ENCODE results near the gene GUCY2F. TPM values are rescaled to one million over a fixed set of nuclear protein-coding genes. Genes with fewer than 3 reads are reported as not detected.

GUCY2F gene
- total RNA-seq: not detected

GRCh38 chrX:109481986-109482385 is at the start of gene GUCY2F:
GUCY2F (minus strand) TSS chrX:109482086; CDS start chrX:109475936, 6,150 bp downstream.
- DNase-seq (no peak), ATAC-seq (no peak)
- no peaks in the 10 kb centered on the region for H3K36me3 Mint-ChIP-seq
- H3K4me3 Mint-ChIP-seq: no peak within 1 kb of the TSS
- H3K4me1 Mint-ChIP-seq: peaks cover 2% of the 10 kb centered on the region
- no peak within 1 kb of the TSS for H3K27ac Mint-ChIP-seq
- CTCF ChIA-PET: no interaction called here
- peaks cover 2% of the 10 kb centered on the region for H3K27me3 Mint-ChIP-seq
- H3K9me3 Mint-ChIP-seq (ENCODE audit: low read depth): no peaks in the 10 kb centered on the region

- CTCF ChIA-PET: no interaction called here
- no peak for DNase-seq
- Mint-ChIP-seq H3K27me3 (peaks cover 16% of the 10 kb centered on the region), H3K36me3 (no peaks in the 10 kb centered on the region), H3K27ac (no peak overlapping the region), H3K4me3 (no peak overlapping the region), H3K4me1 (no peaks in the 10 kb centered on the region), H3K9me3 (ENCODE audit: low read depth) (no peaks in the 10 kb centered on the region)
- ATAC-seq: no peak
These were observed 37.1 kb upstream of the GUCY2F start for GRCh38 chrX:109519001-109519400.

- ATAC-seq (no peak), DNase-seq (no peak)
- no peaks in the 10 kb centered on the region for H3K4me1 Mint-ChIP-seq
- H3K27me3 Mint-ChIP-seq: peaks cover 25% of the 10 kb centered on the region
- no peak overlapping the region for H3K4me3 Mint-ChIP-seq
- H3K36me3 Mint-ChIP-seq: no peaks in the 10 kb centered on the region
- H3K9me3 Mint-ChIP-seq (ENCODE audit: low read depth): no peaks in the 10 kb centered on the region
- no peak overlapping the region for H3K27ac Mint-ChIP-seq
- CTCF ChIA-PET: no interaction called here
These were observed 29.2 kb upstream of the GUCY2F start for GRCh38 chrX:109511113-109511512.

- CTCF ChIA-PET: no interaction called here
- Mint-ChIP-seq H3K27ac (no peak overlapping the region), H3K36me3 (no peaks in the 10 kb centered on the region), H3K4me3 (no peak overlapping the region), H3K4me1 (no peaks in the 10 kb centered on the region), H3K9me3 (ENCODE audit: low read depth) (no peaks in the 10 kb centered on the region), H3K27me3 (peaks cover 25% of the 10 kb centered on the region)
- DNase-seq: no peak
- no peak for ATAC-seq
These were observed 27.0 kb upstream of the GUCY2F start for GRCh38 chrX:109508915-109509314.

- Mint-ChIP-seq H3K27ac (no peak overlapping the region), H3K9me3 (ENCODE audit: low read depth) (no peaks in the 10 kb centered on the region), H3K27me3 (peaks cover 6% of the 10 kb centered on the region), H3K4me3 (no peak overlapping the region), H3K4me1 (no peaks in the 10 kb centered on the region), H3K36me3 (no peaks in the 10 kb centered on the region)
- ATAC-seq (no peak), DNase-seq (no peak)
- CTCF ChIA-PET: no interaction called here
These were observed 19.3 kb upstream of the GUCY2F start for GRCh38 chrX:109501176-109501575.

- Mint-ChIP-seq H3K27ac (no peak overlapping the region), H3K27me3 (peaks cover 9% of the 10 kb centered on the region), H3K4me3 (no peak overlapping the region), H3K4me1 (no peaks in the 10 kb centered on the region), H3K9me3 (ENCODE audit: low read depth) (no peaks in the 10 kb centered on the region), H3K36me3 (no peaks in the 10 kb centered on the region)
- DNase-seq (no peak), ATAC-seq (no peak)
- CTCF ChIA-PET: no interaction called here
These were observed 16.5 kb upstream of the GUCY2F start for GRCh38 chrX:109498434-109498833.

GRCh38 chrX:109489174-109489573 is 7.3 kb upstream of the GUCY2F start:
- DNase-seq: no peak
- CTCF ChIA-PET: no interaction called here
- Mint-ChIP-seq H3K9me3 (ENCODE audit: low read depth) (no peaks in the 10 kb centered on the region), H3K27me3 (no peaks in the 10 kb centered on the region), H3K4me1 (peaks cover 2% of the 10 kb centered on the region), H3K36me3 (no peaks in the 10 kb centered on the region), H3K4me3 (no peak overlapping the region), H3K27ac (no peak overlapping the region)
- no peak for ATAC-seq

- no peaks in the 10 kb centered on the region for H3K27me3 Mint-ChIP-seq
- DNase-seq (no peak), ATAC-seq (no peak)
- no peak overlapping the region for H3K4me3 Mint-ChIP-seq
- H3K4me1 Mint-ChIP-seq: peaks cover 2% of the 10 kb centered on the region
- H3K9me3 Mint-ChIP-seq (ENCODE audit: low read depth): no peaks in the 10 kb centered on the region
- CTCF ChIA-PET: interaction anchor here (3.8 kb wide), 1 partner anchor 404 kb away, joined by 16 read pairs; no protein-coding TSS in a partner anchor
- no peak overlapping the region for H3K27ac Mint-ChIP-seq
- H3K36me3 Mint-ChIP-seq: no peaks in the 10 kb centered on the region
These were observed 5.8 kb upstream of the GUCY2F start for GRCh38 chrX:109487640-109488039.

GRCh38 chrX:109485470-109486340 is 3.8 kb upstream of the GUCY2F start:
- H3K36me3 Mint-ChIP-seq: no peaks in the 10 kb centered on the region
- ATAC-seq (peak; percentile 49), DNase-seq (peak; percentile 65)
- H3K27me3 Mint-ChIP-seq: no peaks in the 10 kb centered on the region
- H3K9me3 Mint-ChIP-seq (ENCODE audit: low read depth): no peaks in the 10 kb centered on the region
- CTCF ChIA-PET: interaction anchor here (0.7 to 3.8 kb wide), 16 partner anchors 9 to 660 kb away, joined by 3 to 19 read pairs (median 4); partner anchors contain the start of gene NXT2
- no peak overlapping the region for H3K4me3 Mint-ChIP-seq
- H3K27ac Mint-ChIP-seq: no peak overlapping the region
- H3K4me1 Mint-ChIP-seq: peaks cover 2% of the 10 kb centered on the region

GRCh38 chrX:109484886-109485285 is 3.0 kb upstream of the GUCY2F start:
- peaks cover 2% of the 10 kb centered on the region for H3K4me1 Mint-ChIP-seq
- H3K9me3 Mint-ChIP-seq (ENCODE audit: low read depth): no peaks in the 10 kb centered on the region
- no peaks in the 10 kb centered on the region for H3K36me3 Mint-ChIP-seq
- H3K27ac Mint-ChIP-seq: no peak overlapping the region
- DNase-seq (no peak), ATAC-seq (no peak)
- H3K4me3 Mint-ChIP-seq: no peak overlapping the region
- CTCF ChIA-PET: interaction anchor here (1.0 to 3.8 kb wide), 9 partner anchors 9 to 407 kb away, joined by 3 to 19 read pairs (median 5); partner anchors contain the start of gene NXT2
- H3K27me3 Mint-ChIP-seq: no peaks in the 10 kb centered on the region

- ATAC-seq: no peak
- H3K4me3 Mint-ChIP-seq: no peak overlapping the region
- no peak for DNase-seq
- H3K27ac Mint-ChIP-seq: no peak overlapping the region
- H3K4me1 Mint-ChIP-seq: peaks cover 4% of the 10 kb centered on the region
- H3K36me3 Mint-ChIP-seq: no peaks in the 10 kb centered on the region
- no peaks in the 10 kb centered on the region for H3K9me3 Mint-ChIP-seq (ENCODE audit: low read depth)
- CTCF ChIA-PET: interaction anchor here (1.6 to 1.9 kb wide), 2 partner anchors 10 to 13 kb away, joined by 4 to 6 read pairs; no protein-coding TSS in a partner anchor
- peaks cover 2% of the 10 kb centered on the region for H3K27me3 Mint-ChIP-seq
These were observed 6.6 kb downstream of the GUCY2F start for GRCh38 chrX:109475174-109475891.

GRCh38 chrX:109472939-109473735 is 8.7 kb downstream of the GUCY2F start:
- peak; percentile 27 for ATAC-seq
- H3K4me3 Mint-ChIP-seq: no peak overlapping the region
- CTCF ChIA-PET: interaction anchor here (1.1 to 1.9 kb wide), 2 partner anchors 11 to 418 kb away, joined by 3 to 6 read pairs; no protein-coding TSS in a partner anchor
- peak; percentile 43 for DNase-seq
- H3K4me1 Mint-ChIP-seq: peaks cover 4% of the 10 kb centered on the region
- H3K27ac Mint-ChIP-seq: no peak overlapping the region
- no peaks in the 10 kb centered on the region for H3K27me3 Mint-ChIP-seq
- H3K9me3 Mint-ChIP-seq (ENCODE audit: low read depth): no peaks in the 10 kb centered on the region
- H3K36me3 Mint-ChIP-seq: no peaks in the 10 kb centered on the region

GRCh38 chrX:109464231-109464630 is 17.7 kb downstream of the GUCY2F start:
- DNase-seq (no peak), ATAC-seq (no peak)
- Mint-ChIP-seq H3K4me3 (no peak overlapping the region), H3K9me3 (ENCODE audit: low read depth) (no peaks in the 10 kb centered on the region), H3K27ac (peak overlapping the region; percentile 26), H3K4me1 (no peaks in the 10 kb centered on the region), H3K36me3 (no peaks in the 10 kb centered on the region), H3K27me3 (peaks cover 7% of the 10 kb centered on the region)
- CTCF ChIA-PET: no interaction called here
